ENCODE results near the gene ANO7.

DNA sequence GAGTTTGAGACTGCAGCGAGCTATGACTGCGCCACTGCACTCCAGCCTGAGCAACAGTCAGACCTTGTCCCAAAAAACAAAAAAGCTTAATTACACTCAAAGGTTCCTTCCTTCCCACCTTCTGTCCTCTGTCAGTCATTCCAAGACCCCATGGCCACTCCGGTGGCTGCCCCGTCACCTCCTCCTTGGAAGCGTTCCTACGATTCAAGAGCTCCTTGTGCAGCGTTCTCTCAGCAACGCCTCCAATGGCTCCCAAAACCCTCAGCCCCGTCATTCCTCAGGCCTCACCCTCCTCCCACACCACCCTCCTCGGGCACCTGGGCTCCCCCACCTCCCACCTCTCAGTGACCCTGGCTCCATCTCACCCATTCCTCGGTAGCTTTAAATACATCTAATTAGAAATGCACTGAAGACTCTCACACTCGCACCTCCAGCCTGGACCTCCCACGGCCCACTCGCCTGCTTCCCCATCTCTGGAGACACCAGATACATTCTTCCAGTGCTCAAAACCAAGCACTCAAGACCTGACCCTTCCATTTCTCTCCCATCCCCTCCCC is 47.2 kb upstream of the ANO7 start:
- TF ChIP-seq, protein P1, sequence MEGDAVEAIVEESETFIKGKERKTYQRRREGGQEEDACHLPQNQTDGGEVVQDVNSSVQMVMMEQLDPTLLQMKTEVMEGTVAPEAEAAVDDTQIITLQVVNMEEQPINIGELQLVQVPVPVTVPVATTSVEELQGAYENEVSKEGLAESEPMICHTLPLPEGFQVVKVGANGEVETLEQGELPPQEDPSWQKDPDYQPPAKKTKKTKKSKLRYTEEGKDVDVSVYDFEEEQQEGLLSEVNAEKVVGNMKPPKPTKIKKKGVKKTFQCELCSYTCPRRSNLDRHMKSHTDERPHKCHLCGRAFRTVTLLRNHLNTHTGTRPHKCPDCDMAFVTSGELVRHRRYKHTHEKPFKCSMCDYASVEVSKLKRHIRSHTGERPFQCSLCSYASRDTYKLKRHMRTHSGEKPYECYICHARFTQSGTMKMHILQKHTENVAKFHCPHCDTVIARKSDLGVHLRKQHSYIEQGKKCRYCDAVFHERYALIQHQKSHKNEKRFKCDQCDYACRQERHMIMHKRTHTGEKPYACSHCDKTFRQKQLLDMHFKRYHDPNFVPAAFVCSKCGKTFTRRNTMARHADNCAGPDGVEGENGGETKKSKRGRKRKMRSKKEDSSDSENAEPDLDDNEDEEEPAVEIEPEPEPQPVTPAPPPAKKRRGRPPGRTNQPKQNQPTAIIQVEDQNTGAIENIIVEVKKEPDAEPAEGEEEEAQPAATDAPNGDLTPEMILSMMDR (IDR thresholded peaks at IDR 0.05): no peak
- TF ChIP-seq POLR2A (IDR thresholded peaks at IDR 0.05): no peak

Measured in suprapubic skin (tissue), 3 donors.